HCT116 (cell line): Measurements from ENCODE around the gene C1QB. TPM values are rescaled to one million over a fixed set of nuclear protein-coding genes. Genes with fewer than 3 reads are reported as not detected.

Experiments used
- ATAC-seq: fragments of 200-7000 bp; cut with Tn5 transposase; 2 replicates; pipeline ENCODE4 v1.9.1; 2020; ENCODE audit warnings: mild to moderate bottlenecking, moderate library complexity
- BruUV-seq: library from RNA; stranded (reverse); fragments of 400-500 nt; replicated peaks from 2 replicates; lab custom pipeline; 2021; lab: Mats Ljungman, UMichigan
- CTCF ChIA-PET: fragments of 300-600 bp; sonication (Branson Sonifier 250); formaldehyde crosslinking; loops from one replicate; lab custom pipeline; 2021; ENCODE audit warnings: antibody characterized with exemption; lab: Charles Lee
- POLR2A ChIA-PET: fragments of 300-600, 350-600 bp; sonication (Branson Sonifier 250); formaldehyde crosslinking; loops from one replicate; lab custom pipeline; 2021; ENCODE audit warnings: antibody characterized with exemption; lab: Charles Lee
- RAD21 ChIA-PET, 2 experiments: fragments of 300-600 bp; sonication (Branson Sonifier 250); formaldehyde crosslinking; loops; one replicate each; lab custom pipeline; 2023; ENCODE audit warnings: low total read pairs in 2 of 2; ENCODE audit not compliant: uncharacterized antibody in 2 of 2, unreplicated experiment in 2 of 2, low non-redundant PET in 1 of 2; lab: Charles Lee
- DNase-seq: peaks from one replicate; pipeline ENCODE4 v3.0.0-alpha.2; 2010; ENCODE audit warnings: low read depth, low spot score
- H2AFZ ChIP-seq: fragments of 200-600 bp; shearing (Covaris generic), sonication (generic); 2 replicates; pipeline ENCODE4 v1.6.1; 2017; ENCODE audit warnings: low read depth, mixed run types, mixed read lengths, antibody characterized with exemption, low read length; ENCODE audit not compliant: poor library complexity, severe bottlenecking
- H3K27ac ChIP-seq: 2 replicates; pipeline ENCODE4 v1.5.1; 2012; ENCODE audit warnings: low read depth, low read length
- H3K27me3 ChIP-seq: fragments of 200-600 bp; sonication (generic); 2 replicates; pipeline ENCODE4 v1.6.1; 2016; ENCODE audit warnings: mixed run types, low read length, mixed read lengths; ENCODE audit not compliant: insufficient read depth
- H3K36me3 ChIP-seq, 2 experiments: fragments of 200-500 bp in 1 of 2; fragments of 200-600 bp in 1 of 2; sonication (Bioruptor generic) in 1 of 2; sonication (generic) in 1 of 2; 2 replicates each; pipeline versions ENCODE4 v1.5.1 to v1.6.1; 2014 to 2016; ENCODE audit warnings: low read length in 2 of 2, inconsistent platforms in 1 of 2, mixed read lengths in 1 of 2, mixed run types in 1 of 2; ENCODE audit not compliant: insufficient read depth in 2 of 2, control insufficient read depth in 1 of 2
- H3K4me1 ChIP-seq, 2 experiments: fragments of 200-600 bp in 1 of 2; sonication (generic) in 1 of 2; 2 replicates each; pipeline versions ENCODE4 v1.5.1 to v1.6.1; 2012 to 2017; ENCODE audit warnings: low read length in 2 of 2, inconsistent platforms in 1 of 2, mild to moderate bottlenecking in 1 of 2, mixed read lengths in 1 of 2, mixed run types in 1 of 2, moderate library complexity in 1 of 2; ENCODE audit not compliant: insufficient read depth in 2 of 2, control insufficient read depth in 1 of 2
- H3K4me2 ChIP-seq: fragments of 200-600 bp; sonication (generic); 2 replicates; pipeline ENCODE4 v1.6.1; 2017; ENCODE audit warnings: mixed run types, low read length, mixed read lengths
- H3K4me3 ChIP-seq, 2 experiments: fragments of 200-600 bp in 1 of 2; sonication (generic) in 1 of 2; replicated peaks in 1 of 2; 2 replicates each; pipeline ENCODE4 v1.5.1; 2011 to 2016; ENCODE audit warnings: low read length in 2 of 2, control low read depth in 1 of 2, low read depth in 1 of 2, mild to moderate bottlenecking in 1 of 2, mixed read lengths in 1 of 2, mixed run types in 1 of 2
- H3K79me2 ChIP-seq: fragments of 200-600 bp; sonication (generic); 2 replicates; pipeline ENCODE4 v1.6.1; 2017; ENCODE audit warnings: mild to moderate bottlenecking, mixed run types, low read length, moderate library complexity, mixed read lengths; ENCODE audit not compliant: insufficient read depth
- H3K9ac ChIP-seq: fragments of 200-600 bp; sonication (generic); 2 replicates; pipeline ENCODE4 v1.6.1; 2016; ENCODE audit warnings: low read length, mixed read lengths
- H3K9me2 ChIP-seq: fragments of 200-600 bp; sonication (generic), shearing (Covaris generic); 2 replicates; pipeline ENCODE4 v1.6.1; 2017; ENCODE audit warnings: mixed run types, mild to moderate bottlenecking, moderate library complexity; ENCODE audit not compliant: insufficient read depth
- H3K9me3 ChIP-seq, 2 experiments: fragments of 200-500 bp in 1 of 2; fragments of 200-600 bp in 1 of 2; sonication (Bioruptor generic) in 1 of 2; sonication (generic) in 1 of 2; 2 replicates each; pipeline ENCODE4 v1.6.1; 2014 to 2017; ENCODE audit warnings: low read length in 2 of 2, mixed read lengths in 2 of 2, inconsistent platforms in 1 of 2, low read depth in 1 of 2, mild to moderate bottlenecking in 1 of 2, mixed run types in 1 of 2, moderate library complexity in 1 of 2; ENCODE audit not compliant: control insufficient read depth in 1 of 2, insufficient read depth in 1 of 2
- H4K20me1 ChIP-seq: fragments of 200-600 bp; sonication (generic), shearing (Covaris generic); 2 replicates; pipeline ENCODE4 v1.6.1; 2017; ENCODE audit warnings: mixed run types, mild to moderate bottlenecking, moderate library complexity; ENCODE audit not compliant: insufficient read depth
- ATF3 ChIP-seq: IDR thresholded peaks from 2 replicates; pipeline ENCODE4 v1.6.1; 2012
- CEBPB ChIP-seq: IDR thresholded peaks from 2 replicates; pipeline ENCODE4 v1.6.1; 2012; ENCODE audit warnings: low read depth
- EGR1 ChIP-seq: IDR thresholded peaks from 2 replicates; pipeline ENCODE4 v1.6.1; 2012; ENCODE audit warnings: low read depth
- ELF1 ChIP-seq: IDR thresholded peaks from 2 replicates; pipeline ENCODE4 v1.6.1; 2012; ENCODE audit warnings: low read depth, borderline replicate concordance
- EZH2phosphoT487 ChIP-seq: fragments of 200-600 bp; IDR thresholded peaks from 2 replicates; pipeline ENCODE4 v1.6.1; 2018; ENCODE audit warnings: antibody characterized with exemption, borderline replicate concordance
- FOSL1 ChIP-seq: IDR thresholded peaks from 2 replicates; pipeline ENCODE4 v1.6.1; 2012; ENCODE audit warnings: low read depth
- JUND ChIP-seq: IDR thresholded peaks from 2 replicates; pipeline ENCODE4 v1.6.1; 2012
- MAX ChIP-seq: IDR thresholded peaks from 2 replicates; pipeline ENCODE4 v1.6.1; 2012
- POLR2A ChIP-seq: IDR thresholded peaks from 2 replicates; pipeline ENCODE4 v1.7.0; 2011; ENCODE audit warnings: borderline replicate concordance; ENCODE audit not compliant: insufficient read depth, insufficient read length; ENCODE audit errors: extremely low read depth
- POLR2AphosphoS5 ChIP-seq: IDR thresholded peaks from 2 replicates; pipeline ENCODE4 v1.6.1; 2011; ENCODE audit warnings: mild to moderate bottlenecking, low read depth, low read length, moderate library complexity
- RAD21 ChIP-seq: IDR thresholded peaks from 2 replicates; pipeline ENCODE4 v1.6.1; 2012; ENCODE audit warnings: low read depth, mild to moderate bottlenecking
- REST ChIP-seq: IDR thresholded peaks from 2 replicates; pipeline ENCODE4 v1.6.1; 2012; ENCODE audit warnings: low read depth
- SIN3A ChIP-seq: IDR thresholded peaks from 2 replicates; pipeline ENCODE4 v1.6.1; 2012; ENCODE audit warnings: low read depth
- TCF7L2 ChIP-seq: IDR thresholded peaks from 2 replicates; pipeline ENCODE4 v1.7.0; 2011; ENCODE audit warnings: borderline replicate concordance, inconsistent platforms; ENCODE audit not compliant: insufficient read depth, insufficient read length; ENCODE audit errors: extremely low read depth
- YY1 ChIP-seq: IDR thresholded peaks from 2 replicates; pipeline ENCODE4 v1.6.1; 2011; ENCODE audit warnings: low read length, low read depth, moderate library complexity, mild to moderate bottlenecking; ENCODE audit not compliant: insufficient replicate concordance; ENCODE audit errors: extremely low read depth
- ZBTB33 ChIP-seq: IDR thresholded peaks from 2 replicates; pipeline ENCODE4 v1.6.1; 2011; ENCODE audit warnings: mild to moderate bottlenecking, low read length, moderate library complexity; ENCODE audit not compliant: insufficient replicate concordance; ENCODE audit errors: extremely low read depth
- ZNF274 ChIP-seq: fragments of 200-500 bp; sonication (Bioruptor generic); IDR thresholded peaks from 2 replicates; pipeline ENCODE4 v1.6.1; 2014; ENCODE audit warnings: mild to moderate bottlenecking, low read depth, low read length, inconsistent platforms
- intact Hi-C: fragments of 100-400 bp; cut with micrococcal nuclease; formaldehyde crosslinking; loops from 2 replicates; pipeline ENCODE4 v1.10.0; 2022
- total RNA-seq: library from RNA; stranded (reverse); gene quantifications from one replicate; pipeline ENCODE4 v1.2.1, GENCODE V29; 2021; ENCODE audit not compliant: unreplicated experiment

The C1QB gene
- total RNA-seq, 1 experiment from 2014 or later, result 0.32 TPM

- Histone ChIP-seq H3K4me2 (no peak overlapping the region), H3K4me3 (no peak overlapping the region), H3K79me2 (no peaks in the 10 kb centered on the region), H3K27ac (no peak overlapping the region), H3K4me1 (no peaks in the 10 kb centered on the region), H3K27me3 (peaks cover 79% of the 10 kb centered on the region), H3K9me3 (no peaks in the 10 kb centered on the region), H4K20me1 (no peaks in the 10 kb centered on the region), H2AFZ (no peak overlapping the region), H3K9me2 (no peaks in the 10 kb centered on the region), H3K9ac (no peak overlapping the region), H3K36me3 (no peaks in the 10 kb centered on the region)
- POLR2A ChIA-PET, result no interaction called here
- DNase-seq, result no peak
- RAD21 ChIA-PET, result interaction anchor here in 1 of 2 experiments (0.6 kb wide), 1 partner anchor 234 kb away, joined by 4 read pairs; no protein-coding TSS in a partner anchor
- no peak for TF ChIP-seq ZNF274
- no peak for TF ChIP-seq SIN3A
- no peak for TF ChIP-seq EZH2phosphoT487
- no peak for TF ChIP-seq EGR1
- TF ChIP-seq CEBPB, result no peak
- no peak for TF ChIP-seq REST
- no peak for TF ChIP-seq ATF3
- TF ChIP-seq MAX, result no peak
- no peak for TF ChIP-seq POLR2A
- TF ChIP-seq JUND, result no peak
- TF ChIP-seq FOSL1, result no peak
- TF ChIP-seq YY1, result no peak
- TF ChIP-seq POLR2AphosphoS5, result no peak
- TF ChIP-seq ZBTB33, result no peak
- TF ChIP-seq RAD21, result no peak
- no peak for TF ChIP-seq ELF1
- TF ChIP-seq TCF7L2, result no peak
- CTCF ChIA-PET, result no interaction called here
- BruUV-seq, result no TSS peak
- ATAC-seq, result no peak
- intact Hi-C loops, result no loop called here
Measured at GRCh38 chr1:22615886-22616285, 37.1 kb upstream of the C1QB start.
